SK-N-SH (cell line): ENCODE results near the gene CRMP1.

Source experiments
- CTCF ChIP-seq: fragments of 200-600 bp; sonication (generic); IDR thresholded peaks from 2 replicates; pipeline ENCODE4 v1.6.1; 2017; ENCODE audit warnings: antibody characterized with exemption, mild to moderate bottlenecking, moderate library complexity
- EZH2phosphoT487 ChIP-seq: fragments of 200-600 bp; sonication (generic); IDR thresholded peaks from 2 replicates; pipeline ENCODE4 v1.6.1; 2017; ENCODE audit warnings: low read depth, mixed run types, mild to moderate bottlenecking, antibody characterized with exemption, moderate library complexity, borderline replicate concordance
- NRF1 ChIP-seq: IDR thresholded peaks from 2 replicates; pipeline ENCODE4 v1.6.1; 2012; ENCODE audit warnings: low read depth, mild to moderate bottlenecking, low read length
- POLR2AphosphoS5 ChIP-seq: IDR thresholded peaks from 2 replicates; pipeline ENCODE4 v1.6.1; 2012; ENCODE audit warnings: low read depth, low read length
- RAD21 ChIP-seq: IDR thresholded peaks from 2 replicates; pipeline ENCODE4 v1.6.1; 2012; ENCODE audit warnings: mild to moderate bottlenecking, low read length
- RCOR1 ChIP-seq: fragments of 150-350 bp; IDR thresholded peaks from 2 replicates; pipeline ENCODE4 v1.6.1; 2017; ENCODE audit warnings: antibody characterized with exemption, low read length

- no peak for TF ChIP-seq CTCF
- no peak for TF ChIP-seq RCOR1
- no peak for TF ChIP-seq RAD21
- no peak for TF ChIP-seq NRF1
- no peak for TF ChIP-seq POLR2AphosphoS5
- TF ChIP-seq EZH2phosphoT487: no peak
Measured at GRCh38 chr4:5867866-5868265, 25.0 kb downstream of the CRMP1 start.
